Endothelial cell of umbilical vein (primary cell): ENCODE results near the gene POTEJ. TPM values are rescaled to one million over a fixed set of nuclear protein-coding genes. Genes with fewer than 3 reads are reported as not detected.
A peak's percentile ranks its signal among the peaks of the same experiment; 100 is the strongest.
"Not testable (repeated sequence)": the region's sequence is repeated elsewhere in the genome, so short reads cannot be mapped to it uniquely, and the experiment has no call there.

ENCODE experiments used
- BruUV-seq: library from RNA; stranded (reverse); fragments of 400-500 nt; replicated peaks from 2 replicates; lab custom pipeline; 2021; lab: Mats Ljungman, UMichigan
- CTCF ChIA-PET: fragments of 300-600, 350-600 bp; sonication (Branson Sonifier 250); formaldehyde crosslinking; loops from one replicate; lab custom pipeline; 2021; ENCODE audit warnings: antibody characterized with exemption, inconsistent platforms; lab: Charles Lee
- POLR2A ChIA-PET: fragments of 300-600, 350-600 bp; sonication (Branson Sonifier 250); formaldehyde crosslinking; loops from one replicate; lab custom pipeline; 2021; ENCODE audit warnings: antibody characterized with exemption, inconsistent platforms; lab: Charles Lee
- DNase-seq: peaks from one replicate; pipeline ENCODE4 v3.0.0-alpha.2; 2011; ENCODE audit warnings: low read depth, low spot score
- FAIRE-seq: peaks from 2 replicates; lab custom pipeline; 2011; peaks lifted over from hg19 to GRCh38; lab: Jason Lieb, UNC
- H2AFZ ChIP-seq: 2 replicates; pipeline ENCODE4 v1.6.0; 2012; ENCODE audit warnings: low read depth, low read length, control low read depth, inconsistent platforms
- H3K27ac ChIP-seq: 2 replicates; pipeline ENCODE4 v1.5.1; 2011; ENCODE audit warnings: low read depth, mild to moderate bottlenecking, control low read depth, low read length, moderate library complexity; ENCODE audit not compliant: insufficient read depth
- H3K27me3 ChIP-seq, 2 experiments: 2 replicates each; pipeline versions ENCODE4 v1.6.0 to v1.6.1; 2011; ENCODE audit warnings: low read length in 2 of 2, mixed read lengths in 1 of 2; ENCODE audit not compliant: control insufficient read depth in 2 of 2, insufficient read depth in 2 of 2
- H3K36me3 ChIP-seq, 2 experiments: 2 replicates in 1 of 2; 3 replicates in 1 of 2; pipeline ENCODE4 v1.5.1; 2011; ENCODE audit warnings: low read length in 2 of 2, mild to moderate bottlenecking in 1 of 2, moderate library complexity in 1 of 2; ENCODE audit not compliant: control insufficient read depth in 2 of 2, insufficient read depth in 2 of 2; ENCODE audit errors: extremely low read depth in 1 of 2
- H3K4me1 ChIP-seq: 3 replicates; pipeline ENCODE4 v1.5.1; 2011; ENCODE audit warnings: mild to moderate bottlenecking, low read length; ENCODE audit not compliant: control insufficient read depth, insufficient read depth; ENCODE audit errors: extremely low read depth
- H3K4me2 ChIP-seq: 2 replicates; pipeline ENCODE4 v1.6.1; 2011; ENCODE audit warnings: low read length, control low read depth, mixed read lengths; ENCODE audit not compliant: insufficient read depth
- H3K4me3 ChIP-seq, 3 experiments: fragments of 200-600 bp in 1 of 3; sonication (generic), shearing (Covaris generic) in 1 of 3; replicated peaks in 1 of 3; 2 replicates each; pipeline ENCODE4 v1.5.1; 2011 to 2016; ENCODE audit warnings: control low read depth in 3 of 3, low read length in 3 of 3, mild to moderate bottlenecking in 2 of 3, inconsistent platforms in 1 of 3, low read depth in 1 of 3, moderate library complexity in 1 of 3; ENCODE audit not compliant: insufficient read depth in 1 of 3
- H3K79me2 ChIP-seq: 2 replicates; pipeline ENCODE4 v1.6.0; 2012; ENCODE audit warnings: low read length, inconsistent platforms; ENCODE audit not compliant: control insufficient read depth, insufficient read depth
- H3K9ac ChIP-seq: replicated peaks from 2 replicates; pipeline ENCODE3; 2011; ENCODE audit warnings: low read length, control low read depth; ENCODE audit not compliant: insufficient read depth; ENCODE audit errors: extremely low read depth
- H3K9me1 ChIP-seq: replicated peaks from 3 replicates; pipeline ENCODE4 v1.6.0; 2011; ENCODE audit warnings: mild to moderate bottlenecking, low read length; ENCODE audit not compliant: control insufficient read depth, insufficient read depth; ENCODE audit errors: extremely low read depth
- H3K9me3 ChIP-seq: replicated peaks from 2 replicates; pipeline ENCODE4 v1.5.1; 2012; ENCODE audit warnings: low read length, inconsistent platforms; ENCODE audit not compliant: control insufficient read depth, insufficient read depth
- H4K20me1 ChIP-seq: replicated peaks from 2 replicates; pipeline ENCODE3; 2011; ENCODE audit warnings: mild to moderate bottlenecking, low read length; ENCODE audit not compliant: control insufficient read depth, insufficient read depth; ENCODE audit errors: extremely low read depth
- dilution Hi-C: fragments of 300-500 bp; cut with MboI; formaldehyde crosslinking; loops from one replicate; pipeline ENCODE4 v1.15.0; 2019; ENCODE audit warnings: low sequenced_read_pairs; ENCODE audit not compliant: extremely low pct_ligation_motif_present
- intact Hi-C: fragments of 100-400 bp; cut with micrococcal nuclease; formaldehyde crosslinking; loops from one replicate; pipeline ENCODE4 v1.10.0; 2022
- polyA plus RNA-seq, 4 experiments: library from polyadenylated mRNA; depleted of rRNA in 3 of 4; stranded (reverse) in 3 of 4; unstranded in 1 of 4; fragments of >200 nt; gene quantifications; 2 replicates each; pipeline versions ENCODE4 v1.2.1 to v1.2.3, GENCODE V29; 2011 to 2012; ENCODE audit warnings: missing spikeins in 1 of 4
- total RNA-seq: library from RNA; stranded (reverse); gene quantifications from 2 replicates; pipeline ENCODE4 v1.2.3, GENCODE V29; 2021

The POTEJ gene
- total and polyA plus RNA-seq, 2 donors (not counting 3 experiments of a cell fraction or from before 2014, with no cell fraction given) = 0.03 to 0.24 TPM

DNA sequence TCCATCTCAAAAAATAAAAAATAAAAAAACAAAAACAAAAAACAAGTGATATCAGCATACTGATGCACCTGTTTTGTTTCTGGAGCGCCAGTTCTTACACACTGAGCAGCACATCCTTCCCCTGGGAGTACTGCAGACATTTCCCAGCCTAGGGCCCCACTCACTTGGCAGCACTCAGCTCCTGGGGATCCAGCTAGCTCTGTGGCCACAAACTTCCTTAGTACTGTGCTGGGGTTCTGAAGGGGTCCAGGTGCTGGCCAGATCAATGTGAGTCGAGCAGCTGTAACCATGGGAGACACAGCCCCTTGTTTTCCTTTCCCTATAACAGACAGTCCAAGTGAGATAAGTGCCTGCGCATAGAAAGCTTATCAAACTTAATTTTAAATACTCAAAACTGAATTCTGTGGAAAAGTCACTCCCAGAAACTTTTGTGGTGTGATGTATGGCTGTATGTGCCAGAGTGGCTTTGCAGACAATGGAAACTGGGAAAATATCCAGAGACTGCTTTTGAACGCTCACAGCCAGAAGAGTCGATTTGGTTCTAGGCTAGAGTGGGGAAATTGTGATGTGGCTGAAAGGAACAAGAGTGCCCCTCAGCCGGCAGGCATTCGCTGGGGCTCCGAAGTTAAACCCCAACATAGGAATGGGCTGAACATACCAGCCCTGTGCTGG is 20.9 kb upstream of the POTEJ start:
- DNase-seq, H3K27ac ChIP-seq, POLR2A ChIA-PET, H3K36me3 ChIP-seq, FAIRE-seq, intact Hi-C loops, H3K27me3 ChIP-seq, H3K9me1 ChIP-seq, H4K20me1 ChIP-seq, H3K4me1 ChIP-seq, H3K9me3 ChIP-seq, dilution Hi-C loops, H3K79me2 ChIP-seq, BruUV-seq, H3K9ac ChIP-seq, H3K4me3 ChIP-seq, H2AFZ ChIP-seq, H3K4me2 ChIP-seq, CTCF ChIA-PET: not testable (repeated sequence)

DNA sequence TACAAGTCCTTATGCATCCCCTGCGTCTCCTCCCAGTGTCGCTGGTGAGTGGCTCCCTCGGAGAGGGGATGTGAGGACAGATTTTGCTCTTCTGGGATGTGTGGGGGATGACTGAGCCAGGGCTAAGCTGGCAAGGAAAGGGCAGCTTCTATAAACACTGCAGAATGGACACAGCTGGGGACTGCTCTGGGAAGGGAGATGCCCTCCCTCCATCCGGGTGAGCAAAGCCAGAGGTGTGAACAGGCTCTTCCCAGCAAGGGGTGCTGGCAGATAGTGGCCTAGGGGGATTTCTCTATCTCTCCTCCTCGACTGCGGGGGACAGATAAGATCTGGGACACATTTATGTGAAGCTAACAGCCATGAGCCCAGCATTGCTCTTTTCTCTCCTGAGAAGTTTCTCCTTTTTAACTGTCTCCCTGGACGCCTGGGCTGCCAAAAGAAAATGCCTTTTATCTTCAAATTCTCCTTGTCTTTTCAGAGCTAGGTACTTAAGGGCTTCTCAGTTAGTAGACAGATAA is 20.3 kb upstream of the POTEJ start:
- POLR2A ChIA-PET, dilution Hi-C loops, H2AFZ ChIP-seq, CTCF ChIA-PET, H3K27me3 ChIP-seq, DNase-seq, H3K27ac ChIP-seq, H3K4me2 ChIP-seq, H3K9me3 ChIP-seq, BruUV-seq, H3K9ac ChIP-seq, H3K9me1 ChIP-seq, H3K79me2 ChIP-seq, H3K4me1 ChIP-seq, intact Hi-C loops, H3K4me3 ChIP-seq, FAIRE-seq, H4K20me1 ChIP-seq, H3K36me3 ChIP-seq: not testable (repeated sequence)

DNA sequence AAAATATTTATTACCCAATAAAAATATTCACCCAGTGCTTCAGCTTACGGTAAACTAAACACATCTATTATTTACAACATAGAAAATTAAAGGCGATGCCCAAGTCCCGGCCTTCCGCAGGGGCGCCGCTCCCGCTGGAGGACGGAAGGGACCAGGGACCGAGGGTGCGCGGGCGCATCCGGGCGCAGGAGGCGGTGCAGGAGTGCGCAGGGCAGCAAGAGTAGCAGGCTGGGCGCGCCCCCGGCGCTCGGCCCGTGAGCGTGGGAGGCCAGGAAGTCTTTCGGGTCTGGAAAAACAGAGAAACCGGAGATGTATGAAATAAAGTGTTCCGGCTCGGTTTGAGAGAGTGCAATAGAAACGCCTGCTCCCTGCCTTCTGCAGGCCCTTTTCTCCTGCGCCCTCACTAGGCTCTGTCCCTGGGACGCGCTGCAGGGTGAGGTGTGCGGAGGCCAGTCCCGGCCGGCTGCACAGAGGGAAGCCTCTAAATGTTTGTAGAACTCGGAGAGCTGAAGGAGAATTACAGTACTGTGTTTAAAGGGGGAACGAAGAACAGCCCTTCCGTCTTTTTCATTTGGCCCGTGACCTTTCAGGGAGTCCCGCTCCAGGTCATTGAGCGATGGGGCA is 18.3 kb upstream of the POTEJ start:
- H3K79me2 ChIP-seq, CTCF ChIA-PET, H3K4me3 ChIP-seq, H3K27me3 ChIP-seq, H3K9me1 ChIP-seq, BruUV-seq, DNase-seq, dilution Hi-C loops, H2AFZ ChIP-seq, H4K20me1 ChIP-seq, H3K9ac ChIP-seq, H3K4me1 ChIP-seq, H3K4me2 ChIP-seq, H3K9me3 ChIP-seq, POLR2A ChIA-PET, H3K27ac ChIP-seq, H3K36me3 ChIP-seq, intact Hi-C loops: not testable (repeated sequence)
- peak; percentile 70 for FAIRE-seq

DNA sequence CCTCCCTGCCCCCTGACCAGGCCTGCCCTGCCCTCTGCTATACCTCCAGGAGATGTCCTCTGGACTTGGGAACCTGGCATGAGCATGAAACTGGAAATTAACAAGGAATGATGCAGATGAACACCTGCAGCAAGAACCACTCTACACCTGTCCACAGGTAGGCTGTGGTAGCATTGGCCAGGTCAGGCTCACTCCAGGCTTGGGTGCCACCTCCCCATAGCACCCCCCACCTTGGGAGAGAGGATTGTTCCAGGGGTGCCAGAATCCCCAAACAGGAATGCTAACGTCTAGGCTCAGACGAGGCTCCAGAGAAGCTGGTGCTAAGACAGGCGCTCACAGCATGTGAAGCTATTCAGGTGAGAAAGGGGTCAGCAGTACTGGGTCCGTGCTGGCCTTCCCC is 17.2 kb upstream of the POTEJ start:
- dilution Hi-C loops, H4K20me1 ChIP-seq, H3K36me3 ChIP-seq, H2AFZ ChIP-seq, H3K4me3 ChIP-seq, H3K9me3 ChIP-seq, BruUV-seq, CTCF ChIA-PET, H3K79me2 ChIP-seq, DNase-seq, H3K9ac ChIP-seq, H3K4me1 ChIP-seq, H3K9me1 ChIP-seq, intact Hi-C loops, POLR2A ChIA-PET, H3K4me2 ChIP-seq, H3K27ac ChIP-seq, H3K27me3 ChIP-seq: not testable (repeated sequence)
- peak; percentile 18 for FAIRE-seq
